NCI-H446 treated with DMSO at 0.1 percent for 48 hours (cell line): ENCODE results near the gene RASSF7.

Source experiments
- DNase-seq: peaks from one replicate; lab custom pipeline; 2025; lab: John Stamatoyannopoulos, UW

The RASSF7 gene

DNA sequence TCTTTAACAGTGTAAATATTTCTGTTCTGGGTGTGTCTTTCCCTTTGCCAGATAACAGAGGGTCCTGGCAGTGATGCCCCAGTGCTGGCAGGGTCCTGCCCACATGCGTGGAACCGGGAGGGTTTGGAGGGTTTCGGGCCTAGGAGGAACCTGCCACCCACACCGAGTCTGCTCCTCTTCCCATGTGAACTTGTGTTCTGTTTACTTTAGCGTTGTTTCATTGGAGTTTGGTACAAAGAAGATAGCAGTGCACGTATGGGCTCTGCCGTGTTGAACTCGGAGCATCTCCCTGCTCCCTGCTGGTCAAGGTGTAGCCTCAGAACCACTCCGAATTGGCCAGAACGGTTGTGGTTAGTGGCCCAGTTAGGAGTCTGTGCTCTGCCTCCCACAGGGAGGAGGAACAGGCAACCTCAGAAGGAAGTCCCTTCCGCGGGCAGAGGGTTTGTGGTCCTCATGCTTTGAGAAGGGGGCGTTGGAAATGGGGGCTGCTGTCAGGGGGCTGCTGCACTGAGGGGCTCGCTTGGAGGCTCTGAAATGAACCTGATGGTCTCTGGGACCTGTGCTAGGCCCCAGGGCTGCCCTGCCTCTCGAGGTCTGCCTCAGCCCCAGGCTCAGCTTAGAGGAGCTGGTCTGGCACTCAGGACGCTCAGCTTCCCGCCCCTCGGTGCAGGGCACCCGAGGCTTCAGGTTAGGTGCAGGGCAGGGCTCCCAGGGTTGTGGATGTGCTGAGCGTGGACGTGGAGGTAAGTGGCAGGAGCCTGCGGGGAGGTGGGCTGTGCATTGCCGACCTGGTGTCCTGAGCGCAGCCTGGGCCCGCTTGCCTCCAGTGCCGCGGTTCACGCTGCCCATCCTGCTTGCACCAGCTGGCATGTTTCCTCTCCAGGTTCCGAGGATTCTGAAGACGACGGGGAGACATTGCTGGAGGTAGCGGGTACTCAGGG, 25.9 kb downstream of the RASSF7 start:
- DNase-seq: no peak

DNA sequence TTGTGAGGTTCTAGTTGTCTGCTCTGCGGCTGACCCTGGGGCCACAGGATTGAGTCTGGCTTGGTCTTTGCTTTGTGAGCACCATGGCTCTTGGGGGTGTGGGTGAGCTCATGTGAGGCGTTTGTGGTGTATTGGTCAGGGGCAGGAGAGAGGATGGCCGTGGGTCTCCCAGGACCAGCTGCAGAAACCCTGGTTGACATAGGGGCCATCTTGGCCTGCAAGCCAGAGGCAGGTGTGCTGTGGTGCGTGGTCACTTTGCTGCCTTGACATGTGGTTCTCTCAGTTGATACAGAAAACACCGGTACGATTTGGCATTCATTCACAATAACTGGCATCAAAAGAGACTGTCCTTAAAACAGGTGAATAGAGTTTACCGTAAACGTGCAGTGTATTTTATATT, 26.8 kb downstream of the RASSF7 start:
- no peak for DNase-seq

DNA sequence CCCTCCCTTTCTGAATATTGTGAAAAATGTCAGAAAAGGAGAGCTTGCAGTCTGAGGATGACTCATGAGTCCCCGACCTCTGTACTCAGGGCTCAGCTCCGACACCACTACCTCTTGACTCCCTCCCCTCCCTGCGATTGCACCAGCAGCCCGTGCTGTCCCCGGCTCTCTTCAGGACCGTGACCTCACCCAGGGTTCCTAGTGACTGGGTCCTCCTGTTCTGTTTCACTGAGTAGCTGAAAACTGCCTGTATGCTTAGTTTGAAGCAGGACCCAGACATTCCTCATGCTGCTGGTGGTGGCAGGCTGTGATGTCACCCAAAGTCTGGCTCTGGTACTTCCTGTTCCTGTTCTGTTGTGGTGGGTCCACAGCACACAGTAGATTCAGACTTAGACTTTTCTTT, 27.2 kb downstream of the RASSF7 start:
- no peak for DNase-seq

DNA sequence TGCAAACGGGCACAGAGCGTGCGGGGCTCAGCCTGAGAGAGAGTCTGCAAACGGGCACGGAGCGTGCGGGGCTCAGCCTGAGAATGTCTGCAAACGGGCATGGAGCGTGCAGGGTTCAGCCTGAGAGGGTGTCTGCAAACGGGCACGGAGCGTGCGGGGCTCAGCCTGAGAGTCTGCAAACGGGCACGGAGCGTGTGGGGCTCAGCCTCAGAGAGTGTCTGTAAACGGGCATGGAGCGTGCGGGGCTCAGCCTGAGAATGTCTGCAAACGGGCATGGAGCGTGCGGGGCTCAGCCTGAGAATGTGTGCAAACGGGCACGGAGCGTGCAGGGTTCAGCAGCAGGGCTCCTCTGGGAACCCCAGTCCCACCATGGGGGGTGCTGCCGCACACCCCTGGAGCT, 29.0 kb downstream of the RASSF7 start:
- no peak for DNase-seq

DNA sequence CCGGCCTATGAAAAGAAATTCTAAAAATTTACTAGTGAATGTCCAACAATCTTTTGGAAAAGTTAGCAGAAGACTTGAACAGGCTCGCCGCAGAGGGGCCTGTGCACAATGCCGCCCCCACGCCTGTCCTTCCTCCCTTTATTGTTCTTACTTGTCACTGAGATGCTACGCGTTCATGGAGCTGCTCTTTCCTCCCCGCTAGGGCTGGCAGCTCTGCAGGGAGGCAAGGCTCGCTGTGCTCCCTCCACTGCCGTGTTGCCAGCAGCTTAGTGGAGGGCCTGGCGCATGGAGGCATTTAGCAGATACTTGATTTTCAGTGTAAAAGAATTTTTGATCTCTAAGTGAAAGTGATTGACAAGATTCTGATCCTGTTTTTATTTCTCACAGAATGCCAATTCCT, 30.2 kb downstream of the RASSF7 start:
- no peak for DNase-seq

DNA sequence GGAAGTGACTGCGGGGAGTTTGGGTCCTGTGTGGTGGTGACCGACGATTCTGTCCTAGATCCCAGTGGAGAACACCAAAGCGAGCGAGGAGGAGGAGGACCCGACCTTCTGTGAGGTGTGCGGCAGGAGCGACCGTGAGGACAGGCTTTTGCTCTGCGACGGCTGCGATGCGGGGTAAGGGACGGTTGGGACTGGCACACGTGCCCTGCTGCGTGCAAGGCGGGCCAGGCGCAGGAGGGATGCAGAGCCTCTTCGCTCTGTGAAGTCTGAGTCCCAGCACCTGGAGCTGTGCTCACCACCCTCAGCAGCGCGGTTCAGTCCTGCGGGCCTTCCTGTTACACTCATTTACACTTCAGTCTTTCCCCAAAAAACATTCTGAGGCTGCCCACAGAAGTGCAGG, 31.7 kb downstream of the RASSF7 start:
- no peak for DNase-seq

DNA sequence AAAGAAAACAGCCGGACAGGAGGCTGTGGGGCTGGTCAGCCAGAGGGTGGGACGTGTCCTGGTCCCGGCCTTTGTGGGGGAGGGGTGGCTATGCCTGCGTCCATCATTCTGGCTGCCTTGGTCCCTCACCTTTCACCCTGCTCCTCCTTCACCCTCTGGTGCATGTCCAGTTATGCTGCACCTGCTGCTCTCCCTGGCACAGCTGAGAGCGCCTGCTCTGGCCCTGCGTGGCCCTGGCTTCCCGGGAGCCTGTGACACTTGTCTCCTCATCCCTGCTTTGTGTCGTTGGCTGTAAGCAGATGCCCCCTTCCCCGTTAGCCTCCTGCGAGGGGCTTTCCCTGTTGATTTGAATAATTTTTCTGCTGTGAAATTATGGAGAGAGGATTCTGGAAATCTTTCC, 32.1 kb downstream of the RASSF7 start:
- DNase-seq: no peak

DNA sequence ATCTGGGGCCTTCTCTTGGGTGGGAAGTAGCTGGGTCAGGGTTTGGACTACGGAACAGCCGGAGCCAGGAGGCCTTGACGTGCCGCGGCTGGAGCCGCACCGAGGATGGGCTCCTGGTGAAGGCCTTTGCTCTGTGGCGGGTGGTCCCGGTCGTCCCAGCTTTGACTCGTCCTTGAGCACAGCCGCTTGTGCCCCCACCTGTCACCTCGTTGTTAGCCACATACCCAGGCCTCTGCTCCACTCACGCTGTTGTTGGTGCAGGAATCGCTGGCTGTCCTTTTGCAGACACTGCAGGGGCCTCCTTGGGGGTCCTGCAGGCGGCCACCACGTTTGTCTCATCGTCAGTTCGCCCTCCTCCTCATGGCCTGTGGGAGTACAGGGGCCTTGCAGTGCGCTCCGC, 32.6 kb downstream of the RASSF7 start:
- no peak for DNase-seq

DNA sequence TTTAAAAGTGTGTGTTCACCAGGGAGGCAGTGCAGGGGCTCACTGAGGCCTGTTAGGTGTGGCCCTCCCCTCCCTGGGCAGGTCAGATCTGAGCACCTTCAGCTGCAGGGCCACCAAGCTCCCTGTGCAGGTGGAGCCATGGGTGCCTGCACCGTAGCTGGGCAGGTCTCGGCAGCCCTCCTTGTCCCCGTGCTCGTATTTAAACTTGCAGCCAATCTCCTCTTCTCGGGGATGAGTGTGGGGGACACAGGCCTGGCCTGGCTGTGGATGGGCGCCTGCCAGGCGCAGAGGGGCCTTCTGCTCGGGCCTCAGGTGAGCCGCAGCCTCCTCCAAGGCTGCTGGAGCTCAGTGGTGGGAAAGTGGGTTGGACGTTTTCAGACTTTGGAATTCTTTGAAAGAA, 34.6 kb downstream of the RASSF7 start:
- no peak for DNase-seq

DNA sequence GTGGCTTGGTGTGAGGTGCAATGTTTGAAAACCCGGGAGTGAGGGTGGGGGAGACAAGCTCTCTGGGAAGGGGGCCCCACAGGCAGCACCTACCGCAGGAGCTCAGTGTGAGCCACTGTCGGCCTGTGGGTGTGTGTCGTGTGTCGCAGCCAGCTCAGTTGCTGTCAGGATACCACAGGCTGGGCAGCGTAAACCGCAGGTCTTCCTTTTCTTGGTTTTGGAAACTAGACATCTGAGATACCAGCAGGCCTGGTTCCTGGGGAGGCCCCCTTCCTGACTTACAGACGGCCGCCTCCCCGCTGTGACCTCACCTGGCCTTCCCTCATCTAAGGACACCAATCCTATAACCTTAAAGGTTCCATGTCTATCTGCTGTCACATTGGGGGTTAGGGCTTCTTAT, 35.6 kb downstream of the RASSF7 start:
- no peak for DNase-seq

DNA sequence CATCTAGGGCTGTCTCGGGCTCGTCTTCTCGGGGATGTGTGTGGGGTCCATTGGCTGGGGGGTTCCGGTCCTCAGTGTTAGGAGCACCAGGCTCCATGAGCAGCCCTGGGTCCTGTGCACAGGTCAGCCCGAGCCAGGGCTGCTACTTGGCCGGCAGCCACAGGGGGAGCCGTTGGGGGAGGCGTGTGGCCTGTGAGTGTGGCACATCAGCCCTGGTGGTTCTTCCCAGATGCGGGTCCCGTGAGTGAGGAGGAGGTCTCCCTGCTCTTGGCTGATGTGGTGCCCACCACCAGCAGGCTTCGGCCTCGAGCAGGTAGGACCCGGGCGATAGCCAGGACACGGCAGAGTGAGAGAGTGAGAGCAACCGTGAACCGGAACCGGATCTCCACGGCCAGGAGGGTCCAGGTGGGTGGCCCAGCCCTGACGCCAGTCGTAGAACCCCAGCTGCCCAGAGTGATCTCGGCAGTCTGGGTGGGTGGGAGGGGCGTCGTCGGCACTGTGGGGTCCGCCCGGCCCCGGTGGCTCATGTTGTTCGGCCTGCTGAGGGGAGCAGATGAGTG, 36.5 kb downstream of the RASSF7 start:
- no peak for DNase-seq

DNA sequence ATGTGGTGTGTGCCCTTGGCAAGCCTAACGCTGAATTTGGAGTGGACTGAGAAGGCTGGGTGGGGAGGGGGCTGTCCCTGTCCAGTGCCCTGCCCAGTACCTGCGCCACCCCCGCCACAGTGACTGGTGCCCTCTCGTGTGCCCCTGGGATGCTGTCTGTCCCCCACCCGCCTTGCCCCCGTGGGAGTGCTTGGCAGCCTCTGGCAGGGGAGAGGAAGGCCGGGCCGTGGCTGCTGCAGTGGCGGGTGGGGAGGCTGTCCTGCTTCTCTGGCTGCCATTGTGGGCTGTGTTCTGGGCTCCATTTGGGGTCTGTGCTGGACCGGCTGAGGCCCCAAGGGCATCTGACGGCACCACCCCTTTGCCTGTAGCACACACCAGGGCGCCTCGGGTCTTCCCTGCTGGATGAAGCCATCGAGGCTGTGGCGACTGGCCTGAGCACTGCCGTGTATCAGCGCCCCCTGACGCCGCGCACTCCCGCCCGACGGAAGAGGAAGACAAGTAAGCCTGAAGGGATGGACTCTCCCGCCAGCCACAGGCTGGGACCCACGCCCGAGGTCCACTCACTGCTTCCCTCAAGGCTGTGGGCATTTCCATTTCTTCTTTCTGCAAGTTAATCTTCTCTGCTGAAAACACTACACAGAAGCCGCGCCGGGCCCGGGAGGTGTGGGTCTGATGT, 37.4 kb downstream of the RASSF7 start:
- DNase-seq: no peak

DNA sequence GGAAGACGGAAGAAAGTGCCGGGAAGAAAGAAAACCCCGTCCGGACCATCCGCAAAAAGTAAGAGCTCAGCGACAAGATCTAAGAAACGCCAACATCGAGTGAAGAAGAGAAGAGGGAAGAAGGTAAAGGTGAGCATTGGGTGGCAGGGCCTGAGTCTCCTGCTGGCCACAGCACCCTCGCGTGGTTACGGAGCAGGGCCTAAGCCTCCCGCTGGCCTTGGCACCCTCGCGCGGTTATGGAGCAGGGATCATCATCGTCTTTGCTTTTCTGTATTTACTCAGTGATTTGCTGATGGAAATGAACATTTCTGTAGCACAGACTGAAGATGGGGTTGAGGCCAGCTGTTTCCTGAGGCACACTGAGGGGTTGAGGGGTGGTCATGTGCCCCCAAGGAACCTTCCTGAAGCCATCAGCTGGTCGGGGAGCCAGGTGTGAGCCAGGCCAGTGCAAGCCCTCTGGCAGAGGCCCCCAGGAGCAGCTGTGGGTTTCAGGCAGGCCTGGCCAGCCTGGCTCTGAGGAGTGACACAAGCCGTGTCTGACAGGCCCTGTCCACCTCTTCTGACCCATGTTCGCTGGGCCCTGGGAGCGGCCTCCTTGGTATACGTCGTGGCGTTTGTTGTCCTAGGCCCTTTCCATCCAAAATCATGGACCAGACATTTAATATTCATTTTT, 40.9 kb downstream of the RASSF7 start:
- DNase-seq: no peak

DNA sequence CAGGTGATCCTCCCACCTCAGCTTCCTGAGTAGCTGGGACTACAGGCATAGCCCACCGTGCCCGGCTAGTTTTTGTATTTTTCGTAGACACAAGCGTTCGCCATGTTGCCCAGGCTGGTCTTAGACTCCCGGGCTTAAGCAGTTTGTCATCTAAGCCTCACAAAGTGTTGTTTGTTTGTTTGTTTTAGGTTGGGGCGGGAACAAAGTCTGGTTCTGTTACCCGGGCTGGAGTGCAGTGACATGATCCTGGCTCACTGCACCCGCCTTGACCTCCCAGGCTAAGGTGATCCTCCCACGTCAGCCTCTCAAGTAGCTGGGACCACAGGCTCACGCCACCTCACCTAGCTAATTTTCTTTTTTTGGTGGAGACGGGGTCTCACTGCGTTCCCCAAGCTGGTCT, 42.4 kb downstream of the RASSF7 start:
- no peak for DNase-seq

DNA sequence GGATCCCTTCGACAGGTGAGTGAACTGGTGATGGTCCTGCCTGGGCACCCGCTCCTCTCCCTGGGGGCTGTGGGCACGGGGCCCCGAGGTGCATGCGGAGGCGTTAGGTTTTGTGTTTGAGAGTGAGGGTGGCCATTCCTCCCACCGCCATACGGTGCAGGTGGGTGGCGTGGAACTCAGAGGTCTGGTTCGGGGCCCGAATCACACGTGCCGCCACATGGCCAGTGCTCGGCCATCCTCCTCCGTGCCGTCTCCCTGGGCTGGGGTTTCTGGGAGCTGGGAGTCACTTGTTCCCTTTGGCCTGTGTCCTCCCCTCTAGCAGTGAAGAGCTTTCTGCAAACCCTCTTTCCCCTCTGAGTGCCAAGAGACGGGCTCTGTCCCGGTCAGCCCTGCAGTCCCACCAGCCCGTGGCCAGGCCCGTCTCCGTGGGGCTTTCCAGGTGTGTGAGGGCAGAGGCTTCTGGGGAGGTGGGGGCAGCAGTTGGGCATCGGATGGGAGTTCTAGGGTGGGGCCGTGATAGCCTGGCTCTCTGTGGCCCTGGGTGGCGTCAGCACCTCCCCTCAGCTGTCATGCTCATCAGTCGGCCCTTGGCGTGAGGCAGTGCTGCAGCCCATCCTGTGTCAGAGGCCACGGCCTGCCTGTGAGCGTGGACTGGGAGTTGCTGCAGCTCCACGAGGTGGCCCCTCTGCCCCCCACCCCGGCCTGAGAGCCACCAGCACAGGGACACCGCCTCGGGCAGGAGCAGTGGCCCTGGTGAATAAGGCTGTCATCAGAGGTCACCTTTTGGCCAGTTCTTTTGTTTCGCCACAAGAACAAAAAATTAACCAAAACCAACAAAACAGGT, 44.7 kb downstream of the RASSF7 start:
- DNase-seq: no peak

DNA sequence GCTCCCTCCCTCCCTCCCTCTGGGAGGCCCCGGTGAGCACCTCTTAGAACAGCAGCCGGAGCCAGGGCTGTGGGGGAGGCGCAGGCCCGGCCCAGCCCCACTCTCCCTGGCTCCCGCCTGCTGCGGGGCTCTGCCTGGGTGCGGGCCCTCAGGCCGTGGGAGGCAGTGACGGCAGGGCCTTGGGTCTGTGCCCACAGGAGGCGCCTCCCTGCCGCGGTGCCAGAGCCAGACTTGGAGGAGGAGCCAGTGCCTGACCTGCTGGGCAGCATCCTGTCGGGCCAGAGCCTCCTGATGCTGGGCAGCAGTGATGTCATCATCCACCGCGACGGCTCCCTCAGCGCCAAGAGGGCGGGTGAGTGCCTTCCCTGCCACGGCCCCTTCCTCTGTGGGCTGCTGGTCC, 45.5 kb downstream of the RASSF7 start:
- no peak for DNase-seq

DNA sequence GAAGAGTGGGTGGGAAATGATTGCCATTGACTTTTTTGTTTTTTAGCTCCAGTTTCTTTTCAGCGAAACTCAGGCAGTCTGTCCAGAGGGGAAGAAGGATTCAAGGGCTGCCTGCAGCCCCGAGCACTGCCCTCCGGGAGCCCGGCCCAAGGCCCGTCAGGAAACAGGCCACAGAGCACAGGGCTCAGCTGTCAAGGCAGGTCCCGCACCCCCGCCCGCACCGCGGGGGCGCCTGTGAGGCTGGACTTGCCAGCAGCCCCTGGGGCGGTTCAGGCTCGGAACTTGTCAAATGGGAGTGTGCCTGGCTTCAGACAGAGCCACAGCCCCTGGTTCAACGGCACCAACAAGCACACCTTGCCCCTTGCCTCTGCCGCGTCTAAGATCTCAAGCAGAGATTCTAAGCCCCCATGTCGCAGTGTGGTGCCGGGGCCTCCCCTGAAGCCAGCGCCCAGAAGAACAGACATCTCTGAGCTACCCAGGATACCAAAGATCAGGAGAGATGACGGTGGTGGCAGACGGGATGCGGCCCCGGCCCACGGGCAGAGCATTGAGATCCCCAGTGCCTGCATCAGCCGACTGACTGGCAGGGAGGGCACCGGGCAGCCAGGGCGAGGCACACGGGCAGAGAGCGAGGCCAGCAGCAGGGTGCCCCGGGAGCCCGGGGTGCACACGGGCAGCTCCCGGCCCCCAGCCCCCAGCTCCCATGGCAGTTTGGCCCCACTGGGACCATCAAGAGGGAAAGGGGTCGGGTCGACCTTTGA, 46.4 kb downstream of the RASSF7 start:
- DNase-seq: no peak

DNA sequence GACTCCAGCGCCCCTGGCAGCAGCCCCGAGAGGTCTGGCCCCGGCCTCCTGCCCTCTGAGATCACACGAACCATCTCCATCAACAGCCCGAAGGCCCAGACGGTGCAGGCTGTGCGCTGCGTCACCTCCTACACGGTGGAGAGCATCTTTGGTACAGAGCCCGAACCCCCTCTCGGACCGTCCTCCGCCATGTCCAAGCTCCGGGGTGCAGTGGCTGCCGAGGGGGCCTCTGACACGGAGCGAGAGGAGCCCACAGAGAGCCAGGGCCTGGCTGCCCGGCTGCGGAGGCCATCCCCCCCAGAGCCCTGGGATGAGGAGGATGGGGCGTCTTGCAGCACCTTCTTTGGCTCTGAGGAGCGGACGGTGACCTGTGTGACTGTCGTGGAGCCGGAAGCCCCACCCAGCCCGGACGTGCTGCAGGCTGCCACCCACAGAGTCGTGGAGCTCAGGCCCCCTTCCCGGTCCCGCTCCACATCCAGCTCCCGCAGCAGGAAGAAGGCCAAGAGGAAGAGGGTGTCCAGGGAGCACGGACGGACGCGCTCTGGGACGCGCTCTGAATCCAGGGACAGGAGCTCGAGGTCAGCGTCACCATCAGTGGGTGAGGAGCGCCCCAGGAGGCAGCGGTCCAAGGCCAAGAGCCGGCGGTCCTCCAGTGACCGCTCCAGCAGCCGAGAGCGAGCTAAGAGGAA, 47.3 kb downstream of the RASSF7 start:
- DNase-seq: no peak

DNA sequence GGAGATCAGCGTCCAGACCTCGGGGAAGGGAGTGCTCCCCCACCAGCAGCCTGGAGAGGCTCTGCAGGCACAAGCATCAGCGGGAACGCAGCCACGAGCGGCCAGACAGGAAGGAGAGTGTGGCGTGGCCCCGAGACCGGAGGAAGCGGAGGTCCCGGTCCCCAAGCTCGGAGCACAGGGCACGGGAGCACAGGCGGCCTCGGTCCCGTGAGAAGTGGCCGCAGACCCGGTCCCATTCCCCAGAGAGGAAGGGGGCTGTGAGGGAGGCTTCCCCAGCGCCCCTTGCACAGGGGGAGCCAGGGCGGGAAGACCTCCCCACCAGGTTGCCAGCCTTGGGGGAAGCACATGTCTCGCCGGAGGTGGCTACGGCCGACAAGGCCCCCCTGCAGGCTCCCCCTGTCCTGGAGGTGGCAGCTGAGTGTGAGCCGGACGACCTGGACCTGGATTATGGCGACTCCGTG, 48.1 kb downstream of the RASSF7 start:
- DNase-seq: no peak

DNA sequence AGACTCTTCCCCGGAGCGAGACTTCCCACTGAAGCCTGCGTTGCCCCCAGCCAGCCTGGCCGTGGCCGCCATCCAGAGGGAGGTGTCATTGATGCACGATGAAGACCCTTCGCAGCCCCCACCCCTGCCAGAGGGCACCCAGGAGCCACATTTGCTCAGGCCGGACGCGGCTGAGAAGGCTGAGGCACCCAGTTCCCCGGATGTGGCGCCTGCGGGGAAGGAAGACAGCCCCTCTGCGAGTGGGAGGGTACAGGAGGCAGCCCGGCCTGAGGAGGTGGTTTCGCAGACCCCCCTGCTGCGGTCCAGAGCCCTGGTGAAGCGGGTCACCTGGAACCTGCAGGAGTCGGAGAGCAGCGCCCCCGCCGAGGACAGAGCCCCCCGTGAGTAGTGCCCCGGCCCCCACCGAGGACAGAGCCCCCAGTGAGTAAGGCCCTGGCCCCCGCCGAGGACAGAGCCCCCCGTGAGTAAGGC, 48.6 kb downstream of the RASSF7 start:
- DNase-seq: no peak
